Epithelial cell of proximal tubule (primary cell): ENCODE results near the gene AKAP7. TPM values are rescaled to one million over a fixed set of nuclear protein-coding genes. Genes with fewer than 3 reads are reported as not detected.
A peak's percentile ranks its signal among the peaks of the same experiment; 100 is the strongest.

ENCODE experiments used
- DNase-seq: peaks from one replicate; pipeline ENCODE4 v3.0.0-alpha.2; 2011; ENCODE audit warnings: low read depth
- H3K4me3 ChIP-seq: 2 replicates; pipeline ENCODE4 v1.5.1; 2011; ENCODE audit warnings: low read depth, mild to moderate bottlenecking, low read length
- total RNA-seq: library from RNA; depleted of rRNA; stranded (reverse); fragments of >200 nt; gene quantifications from 2 replicates; pipeline ENCODE4 v1.2.3, GENCODE V29; 2015
- TF ChIP-seq, protein P1 (sequence below): conservative IDR thresholded peaks from 2 replicates; pipeline ENCODE4 v1.5.1; 2012; ENCODE audit warnings: low read depth, mild to moderate bottlenecking, low read length

AKAP7 gene
- total RNA-seq, 1 donor from 2014 or later: 3.5 TPM

DNA sequence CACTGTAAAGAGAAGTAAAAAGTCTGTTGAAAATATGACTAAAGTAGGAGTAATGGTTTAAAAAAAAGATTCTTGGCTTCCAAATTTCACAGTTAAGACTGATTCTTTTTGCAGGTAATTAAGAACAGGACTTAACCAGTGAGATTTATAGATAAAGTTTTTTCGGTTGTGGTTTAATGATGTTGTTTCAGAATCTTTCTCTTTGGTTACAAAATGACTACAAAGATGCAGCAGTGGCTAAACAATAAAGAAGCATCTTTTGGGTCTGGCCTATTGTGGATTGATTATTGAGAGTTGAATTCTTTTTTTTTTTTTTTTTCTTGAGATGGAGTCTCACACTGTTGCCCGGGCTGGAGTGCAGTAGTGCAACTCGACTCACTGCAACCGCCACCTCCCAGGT lies 109.7 kb downstream of the AKAP7 start:
- no peak overlapping the region for H3K4me3 ChIP-seq
- DNase-seq: no peak
- TF ChIP-seq, protein P1, sequence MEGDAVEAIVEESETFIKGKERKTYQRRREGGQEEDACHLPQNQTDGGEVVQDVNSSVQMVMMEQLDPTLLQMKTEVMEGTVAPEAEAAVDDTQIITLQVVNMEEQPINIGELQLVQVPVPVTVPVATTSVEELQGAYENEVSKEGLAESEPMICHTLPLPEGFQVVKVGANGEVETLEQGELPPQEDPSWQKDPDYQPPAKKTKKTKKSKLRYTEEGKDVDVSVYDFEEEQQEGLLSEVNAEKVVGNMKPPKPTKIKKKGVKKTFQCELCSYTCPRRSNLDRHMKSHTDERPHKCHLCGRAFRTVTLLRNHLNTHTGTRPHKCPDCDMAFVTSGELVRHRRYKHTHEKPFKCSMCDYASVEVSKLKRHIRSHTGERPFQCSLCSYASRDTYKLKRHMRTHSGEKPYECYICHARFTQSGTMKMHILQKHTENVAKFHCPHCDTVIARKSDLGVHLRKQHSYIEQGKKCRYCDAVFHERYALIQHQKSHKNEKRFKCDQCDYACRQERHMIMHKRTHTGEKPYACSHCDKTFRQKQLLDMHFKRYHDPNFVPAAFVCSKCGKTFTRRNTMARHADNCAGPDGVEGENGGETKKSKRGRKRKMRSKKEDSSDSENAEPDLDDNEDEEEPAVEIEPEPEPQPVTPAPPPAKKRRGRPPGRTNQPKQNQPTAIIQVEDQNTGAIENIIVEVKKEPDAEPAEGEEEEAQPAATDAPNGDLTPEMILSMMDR: no peak

DNA sequence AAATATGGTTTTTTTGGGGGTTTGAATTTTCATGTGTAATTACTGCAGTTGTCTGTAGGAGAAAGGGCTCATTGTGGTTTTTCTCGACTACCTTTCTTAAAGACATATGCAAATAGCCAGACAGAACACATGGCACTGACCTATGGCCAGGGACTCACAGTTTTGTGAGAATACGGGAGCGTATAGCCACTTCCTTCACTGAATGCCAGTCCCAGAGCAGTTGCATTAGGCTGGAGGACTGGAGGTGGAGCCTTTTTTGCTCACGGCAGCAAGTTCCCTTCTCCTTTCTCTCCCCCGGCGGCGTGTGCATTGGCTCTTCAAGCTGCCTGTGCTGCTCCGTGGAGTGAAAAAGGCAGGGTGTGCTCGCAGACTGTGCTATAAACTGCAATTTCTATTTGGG lies 114.9 kb downstream of the AKAP7 start:
- TF ChIP-seq, protein P1: peak; percentile 4
- peak overlapping the region; percentile 66 for H3K4me3 ChIP-seq
- no peak for DNase-seq

DNA sequence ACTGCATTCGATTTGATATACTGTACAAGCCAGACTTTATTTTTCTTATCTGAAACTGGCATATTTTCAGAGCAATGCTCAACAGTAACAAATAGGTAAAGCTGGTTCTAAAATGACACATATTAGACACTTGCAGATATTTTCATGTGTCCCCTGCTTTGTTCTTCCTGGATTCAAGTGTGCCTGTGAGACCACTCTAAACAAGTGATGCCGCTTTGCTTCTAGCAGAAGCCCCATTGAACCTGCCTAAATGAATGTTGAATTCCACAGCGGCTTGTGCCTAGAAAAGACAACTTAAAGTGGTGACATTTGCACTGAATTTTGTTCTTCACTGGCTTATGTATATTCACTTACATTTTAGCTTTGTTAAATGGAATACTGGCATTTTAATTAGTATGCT lies 115.7 kb downstream of the AKAP7 start:
- peak overlapping the region; percentile 66 for H3K4me3 ChIP-seq
- TF ChIP-seq, protein P1: no peak
- no peak for DNase-seq

DNA sequence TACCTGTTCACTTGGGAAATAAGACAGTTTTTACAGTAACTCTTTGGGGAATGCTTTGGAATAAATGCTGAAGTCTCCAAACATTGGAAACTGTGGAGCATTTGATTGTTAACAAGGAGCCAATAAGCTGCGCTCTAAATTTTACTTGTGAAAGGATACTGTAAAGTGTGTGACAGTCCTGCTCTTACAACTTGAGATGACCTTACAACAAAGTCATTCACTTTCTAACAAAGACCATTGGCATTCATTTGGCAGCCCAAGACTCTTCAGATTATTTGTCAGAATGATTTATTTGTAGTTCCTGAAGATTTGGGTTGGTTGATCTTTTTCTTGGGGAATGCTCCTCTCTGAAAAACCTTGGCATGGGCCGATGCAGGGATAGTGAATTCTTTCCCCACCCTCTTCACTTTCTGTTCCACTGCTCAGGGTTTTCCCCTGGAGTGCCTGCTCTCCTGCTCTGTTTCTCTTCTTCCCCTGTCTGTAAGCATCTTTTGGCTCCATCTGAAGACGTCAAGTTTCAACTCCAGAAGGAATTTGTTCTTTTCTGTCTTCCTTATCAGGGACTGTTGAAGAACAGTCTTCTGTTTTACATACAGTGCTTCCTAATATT lies 116.4 kb downstream of the AKAP7 start:
- DNase-seq: no peak
- peak overlapping the region; percentile 66 for H3K4me3 ChIP-seq
- TF ChIP-seq, protein P1: no peak

DNA sequence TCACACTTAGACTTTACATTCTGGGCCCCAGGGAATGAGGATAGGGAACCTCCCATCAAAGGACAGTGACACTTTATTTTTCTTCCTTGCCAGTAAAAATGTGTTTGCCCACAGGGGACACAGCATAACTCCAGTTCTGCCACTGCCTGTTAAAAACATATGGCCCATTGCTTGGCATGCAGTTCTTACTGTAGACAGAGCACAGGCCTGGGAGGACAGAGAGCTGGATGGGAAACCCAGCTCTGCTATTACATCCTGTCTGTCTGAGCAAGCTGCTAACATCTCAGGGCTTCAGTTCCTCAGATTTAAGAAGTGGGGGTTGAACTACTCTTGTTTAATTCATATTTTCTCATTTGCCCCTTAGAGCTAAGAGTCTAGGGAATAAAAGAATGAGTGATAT lies 120.2 kb downstream of the AKAP7 start:
- no peak overlapping the region for H3K4me3 ChIP-seq
- no peak for DNase-seq
- TF ChIP-seq, protein P1: no peak

DNA sequence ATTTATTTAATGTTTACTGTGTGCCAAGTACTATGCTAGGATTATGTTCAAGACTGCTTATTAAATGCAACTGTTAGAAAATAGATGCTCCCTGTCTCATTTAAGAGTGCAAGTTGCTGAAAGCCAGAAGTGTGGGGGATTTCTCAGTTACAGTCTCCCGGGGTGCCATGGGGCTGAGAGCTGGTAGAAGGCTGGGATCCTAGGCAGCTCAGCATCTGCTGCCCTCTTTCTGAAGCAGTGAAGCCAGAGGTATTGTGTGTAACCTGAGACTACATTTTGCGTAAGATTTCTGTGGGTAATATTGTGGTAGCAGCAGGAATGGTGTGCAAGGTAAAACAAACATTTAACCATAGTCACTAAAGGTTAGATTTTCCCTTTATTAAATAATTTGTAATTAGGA lies 120.6 kb downstream of the AKAP7 start:
- TF ChIP-seq, protein P1: no peak
- no peak for DNase-seq
- H3K4me3 ChIP-seq: no peak overlapping the region

DNA sequence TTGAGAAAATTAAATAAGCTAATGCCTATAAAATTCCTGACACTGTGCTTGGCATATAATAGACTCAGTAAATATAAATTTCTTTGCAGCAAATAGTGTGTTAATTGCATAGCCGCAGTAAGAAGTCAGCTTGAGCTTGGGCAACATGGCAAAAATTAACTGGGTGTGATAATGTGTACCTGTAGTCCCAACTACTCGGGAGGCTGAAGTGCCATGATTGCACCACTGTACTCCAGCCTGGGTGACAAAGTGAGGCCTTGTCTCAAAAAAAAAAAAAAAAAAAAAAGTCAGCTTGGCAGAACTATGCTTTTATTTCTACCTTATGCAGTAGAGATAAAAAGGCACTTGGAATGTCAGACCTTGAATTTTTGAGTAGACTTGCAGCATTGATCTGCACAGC lies 121.8 kb downstream of the AKAP7 start:
- DNase-seq: no peak
- H3K4me3 ChIP-seq: no peak overlapping the region
- TF ChIP-seq, protein P1: no peak
